ENCODE measurements around the gene DMD.

DNA sequence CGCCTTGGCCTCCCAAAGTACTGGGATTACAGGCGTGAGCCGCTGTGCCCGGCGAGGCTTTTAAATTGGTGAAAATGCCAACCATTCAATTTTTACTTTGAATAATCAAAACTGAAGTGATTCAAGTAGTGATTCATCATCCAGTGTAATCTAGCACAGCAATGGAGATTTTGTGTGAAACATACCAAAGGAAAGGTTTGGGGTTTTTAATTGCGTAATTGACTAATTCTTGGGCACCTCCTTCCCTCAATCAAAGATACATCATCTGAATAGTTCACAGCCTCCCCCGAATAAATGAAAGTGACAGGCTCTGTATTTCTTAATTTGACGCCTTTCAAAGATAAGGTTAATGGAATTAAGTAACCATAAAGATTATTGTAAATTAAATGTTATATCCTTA, 69.0 kb downstream of the DMD start:
- TF ChIP-seq, protein P1, sequence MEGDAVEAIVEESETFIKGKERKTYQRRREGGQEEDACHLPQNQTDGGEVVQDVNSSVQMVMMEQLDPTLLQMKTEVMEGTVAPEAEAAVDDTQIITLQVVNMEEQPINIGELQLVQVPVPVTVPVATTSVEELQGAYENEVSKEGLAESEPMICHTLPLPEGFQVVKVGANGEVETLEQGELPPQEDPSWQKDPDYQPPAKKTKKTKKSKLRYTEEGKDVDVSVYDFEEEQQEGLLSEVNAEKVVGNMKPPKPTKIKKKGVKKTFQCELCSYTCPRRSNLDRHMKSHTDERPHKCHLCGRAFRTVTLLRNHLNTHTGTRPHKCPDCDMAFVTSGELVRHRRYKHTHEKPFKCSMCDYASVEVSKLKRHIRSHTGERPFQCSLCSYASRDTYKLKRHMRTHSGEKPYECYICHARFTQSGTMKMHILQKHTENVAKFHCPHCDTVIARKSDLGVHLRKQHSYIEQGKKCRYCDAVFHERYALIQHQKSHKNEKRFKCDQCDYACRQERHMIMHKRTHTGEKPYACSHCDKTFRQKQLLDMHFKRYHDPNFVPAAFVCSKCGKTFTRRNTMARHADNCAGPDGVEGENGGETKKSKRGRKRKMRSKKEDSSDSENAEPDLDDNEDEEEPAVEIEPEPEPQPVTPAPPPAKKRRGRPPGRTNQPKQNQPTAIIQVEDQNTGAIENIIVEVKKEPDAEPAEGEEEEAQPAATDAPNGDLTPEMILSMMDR (IDR thresholded peaks at IDR 0.05; ENCODE audit: low read depth, low read length): no peak
- no peak for TF ChIP-seq POLR2A (IDR thresholded peaks at IDR 0.05; ENCODE audit: extremely low read depth, insufficient read length)

Data from NB4 (cell line).